HUES48 (cell line): ENCODE results near the gene ANK2.

Source experiments
- H3K27ac ChIP-seq: one replicate; pipeline ENCODE4 v1.7.0; 2013; ENCODE audit warnings: low read depth, low read length, inconsistent platforms
- H3K27me3 ChIP-seq: 2 replicates; pipeline ENCODE4 v1.6.1; 2013; ENCODE audit warnings: mild to moderate bottlenecking, low read length; ENCODE audit not compliant: control insufficient read depth, insufficient read depth
- H3K36me3 ChIP-seq: 2 replicates; pipeline ENCODE4 v1.6.1; 2013; ENCODE audit warnings: low read length; ENCODE audit not compliant: control insufficient read depth, insufficient read depth
- H3K4me1 ChIP-seq: 2 replicates; pipeline ENCODE4 v1.6.1; 2013; ENCODE audit warnings: mild to moderate bottlenecking, low read length; ENCODE audit not compliant: control insufficient read depth, insufficient read depth
- H3K4me3 ChIP-seq: 2 replicates; pipeline ENCODE4 v1.5.1; 2013; ENCODE audit warnings: mild to moderate bottlenecking, low read depth, low read length
- H3K9ac ChIP-seq: 2 replicates; pipeline ENCODE4 v1.6.1; 2013; ENCODE audit warnings: mild to moderate bottlenecking, low read depth, low read length, moderate library complexity
- H3K9me3 ChIP-seq: 2 replicates; pipeline ENCODE4 v1.6.1; 2013; ENCODE audit warnings: low read length; ENCODE audit not compliant: control insufficient read depth, insufficient read depth

The ANK2 gene

GRCh38 chr4:113311047-113311446, 261.6 kb downstream of the ANK2 start:
- Histone ChIP-seq H3K27ac (no peak overlapping the region), H3K4me3 (no peak overlapping the region), H3K9ac (no peak overlapping the region), H3K9me3 (no peaks in the 10 kb centered on the region), H3K4me1 (peaks cover 4% of the 10 kb centered on the region), H3K27me3 (no peaks in the 10 kb centered on the region), H3K36me3 (peaks cover 16% of the 10 kb centered on the region)

GRCh38 chr4:113312529-113312928, 263.1 kb downstream of the ANK2 start:
- Histone ChIP-seq H3K27ac (no peak overlapping the region), H3K36me3 (peaks cover 27% of the 10 kb centered on the region; the same call in 1 of the 2 replicates)

GRCh38 chr4:113314426-113314825, 265.0 kb downstream of the ANK2 start:
- Histone ChIP-seq H3K9me3 (no peaks in the 10 kb centered on the region), H3K27ac (no peak overlapping the region), H3K4me1 (peaks cover 4% of the 10 kb centered on the region), H3K27me3 (no peaks in the 10 kb centered on the region), H3K4me3 (no peak overlapping the region), H3K9ac (no peak overlapping the region), H3K36me3 (peaks cover 39% of the 10 kb centered on the region)

More at GRCh38 chr4:113312529-113312928, 263.1 kb downstream of the ANK2 start:
- H3K4me1 ChIP-seq: peaks cover 4% of the 10 kb centered on the region
- no peak overlapping the region for H3K4me3 ChIP-seq
- H3K27me3 ChIP-seq: no peaks in the 10 kb centered on the region
- H3K9ac ChIP-seq: no peak overlapping the region
- H3K9me3 ChIP-seq: no peaks in the 10 kb centered on the region

- no peaks in the 10 kb centered on the region for H3K27me3 ChIP-seq
- H3K27ac ChIP-seq: no peak overlapping the region
- H3K4me3 ChIP-seq: no peak overlapping the region
- H3K36me3 ChIP-seq: peaks cover 40% of the 10 kb centered on the region
- H3K4me1 ChIP-seq: peaks cover 4% of the 10 kb centered on the region
- H3K9me3 ChIP-seq: no peaks in the 10 kb centered on the region
- no peak overlapping the region for H3K9ac ChIP-seq
Observed at GRCh38 chr4:113316879-113317278, 267.4 kb downstream of the ANK2 start.

- H3K9ac ChIP-seq: no peak overlapping the region
- H3K36me3 ChIP-seq: peaks cover 44% of the 10 kb centered on the region
- H3K27me3 ChIP-seq: no peaks in the 10 kb centered on the region
- no peak overlapping the region for H3K4me3 ChIP-seq
- H3K9me3 ChIP-seq: no peaks in the 10 kb centered on the region
- no peak overlapping the region for H3K27ac ChIP-seq
- H3K4me1 ChIP-seq: peaks cover 3% of the 10 kb centered on the region
Observed at GRCh38 chr4:113317523-113317922, 268.1 kb downstream of the ANK2 start.

- H3K4me3 ChIP-seq: no peak overlapping the region
- no peaks in the 10 kb centered on the region for H3K9me3 ChIP-seq
- no peak overlapping the region for H3K27ac ChIP-seq
- H3K27me3 ChIP-seq: no peaks in the 10 kb centered on the region
- H3K4me1 ChIP-seq: no peaks in the 10 kb centered on the region
- no peak overlapping the region for H3K9ac ChIP-seq
- peaks cover 28% of the 10 kb centered on the region; the same call in 1 of the 2 replicates for H3K36me3 ChIP-seq
Observed at GRCh38 chr4:113322736-113323135, 273.3 kb downstream of the ANK2 start.

- H3K27me3 ChIP-seq: no peaks in the 10 kb centered on the region
- H3K4me3 ChIP-seq: no peak overlapping the region
- no peaks in the 10 kb centered on the region for H3K9me3 ChIP-seq
- no peak overlapping the region for H3K27ac ChIP-seq
- H3K4me1 ChIP-seq: no peaks in the 10 kb centered on the region
- H3K9ac ChIP-seq: no peak overlapping the region
- peaks cover 16% of the 10 kb centered on the region for H3K36me3 ChIP-seq
Observed at GRCh38 chr4:113325876-113326615, 276.6 kb downstream of the ANK2 start.

- Histone ChIP-seq H3K27me3 (no peaks in the 10 kb centered on the region), H3K9ac (no peak overlapping the region), H3K4me1 (peaks cover 10% of the 10 kb centered on the region; the same call in 1 of the 2 replicates), H3K4me3 (no peak overlapping the region), H3K27ac (no peak overlapping the region), H3K9me3 (no peaks in the 10 kb centered on the region), H3K36me3 (peaks cover 20% of the 10 kb centered on the region)
Observed at GRCh38 chr4:113327494-113327893, 278.0 kb downstream of the ANK2 start.

GRCh38 chr4:113328514-113328913, 279.1 kb downstream of the ANK2 start:
- Histone ChIP-seq H3K36me3 (peaks cover 24% of the 10 kb centered on the region), H3K9me3 (no peaks in the 10 kb centered on the region), H3K9ac (no peak overlapping the region), H3K27me3 (no peaks in the 10 kb centered on the region), H3K4me1 (peaks cover 10% of the 10 kb centered on the region; the same call in 1 of the 2 replicates), H3K4me3 (no peak overlapping the region), H3K27ac (no peak overlapping the region)

- H3K27ac ChIP-seq: no peak overlapping the region
- peaks cover 30% of the 10 kb centered on the region for H3K36me3 ChIP-seq
- no peaks in the 10 kb centered on the region for H3K9me3 ChIP-seq
- H3K27me3 ChIP-seq: no peaks in the 10 kb centered on the region
- no peak overlapping the region for H3K4me3 ChIP-seq
- H3K9ac ChIP-seq: no peak overlapping the region
- H3K4me1 ChIP-seq: peaks cover 10% of the 10 kb centered on the region; the same call in 1 of the 2 replicates
Observed at GRCh38 chr4:113330200-113330599, 280.7 kb downstream of the ANK2 start.

- H3K9ac ChIP-seq: no peak overlapping the region
- H3K4me3 ChIP-seq: no peak overlapping the region
- peaks cover 40% of the 10 kb centered on the region for H3K36me3 ChIP-seq
- no peak overlapping the region for H3K27ac ChIP-seq
- H3K4me1 ChIP-seq: peaks cover 10% of the 10 kb centered on the region; the same call in 1 of the 2 replicates
- no peaks in the 10 kb centered on the region for H3K9me3 ChIP-seq
- H3K27me3 ChIP-seq: no peaks in the 10 kb centered on the region
Observed at GRCh38 chr4:113331811-113332210, 282.4 kb downstream of the ANK2 start.
